T47D (cell line): ENCODE data around the gene JUNB.

ENCODE experiments used
- DNase-seq, 2 experiments: peaks; one replicate each; pipeline versions ENCODE4 v3.0.0 to v3.0.0-alpha.2; 2011 to 2012; ENCODE audit warnings: low read depth in 1 of 2, low spot score in 1 of 2
- JUND ChIP-seq: IDR thresholded peaks from 2 replicates; pipeline ENCODE4 v1.6.1; 2012; ENCODE audit warnings: low read depth
- in situ Hi-C: cut with HindIII; loops from 2 replicates; pipeline ENCODE4 v1.10.0; 2016; ENCODE audit warnings: low sequenced_read_pairs, low pct_unique_long_range_greater_than_20kb

Gene JUNB

GRCh38 chr19:12788042-12788681 lies 3.1 kb upstream of the JUNB start:
- in situ Hi-C loops: no loop called here
- no peak for DNase-seq
- TF ChIP-seq JUND: no peak

GRCh38 chr19:12788682-12789097 lies 2.6 kb upstream of the JUNB start:
- TF ChIP-seq JUND: no peak
- peak in 1 of 2 experiments; percentile 54 for DNase-seq
- in situ Hi-C loops: no loop called here

GRCh38 chr19:12789098-12789903 lies 2.0 kb upstream of the JUNB start:
- no peak for TF ChIP-seq JUND
- in situ Hi-C loops: no loop called here
- peak in 1 of 2 experiments; percentile 18 for DNase-seq

GRCh38 chr19:12789904-12790619 lies 1.2 kb upstream of the JUNB start:
- in situ Hi-C loops: no loop called here
- peak; percentile 81 to 94 for DNase-seq
- TF ChIP-seq JUND: no peak

- in situ Hi-C loops: no loop called here
- no peak for TF ChIP-seq JUND
Observed at GRCh38 chr19:12790628-12791344, 500 bp upstream of the JUNB start.

GRCh38 chr19:12792051-12792852 lies 966 bp downstream of the JUNB start:
- DNase-seq: peak in 1 of 2 experiments; percentile 73
- TF ChIP-seq JUND: no peak
- in situ Hi-C loops: no loop called here

More at GRCh38 chr19:12790628-12791344, 500 bp upstream of the JUNB start:
- no peak for DNase-seq

GRCh38 chr19:12792853-12793289 lies 1.6 kb downstream of the JUNB start:
- TF ChIP-seq JUND: no peak
- DNase-seq: no peak
- in situ Hi-C loops: no loop called here

GRCh38 chr19:12793290-12794195 lies 2.3 kb downstream of the JUNB start:
- peak; percentile 85 to 93 for DNase-seq
- in situ Hi-C loops: no loop called here
- no peak for TF ChIP-seq JUND

- no peak for TF ChIP-seq JUND
- no peak for DNase-seq
- in situ Hi-C loops: no loop called here
Observed at GRCh38 chr19:12794196-12794941, 3.1 kb downstream of the JUNB start.

- in situ Hi-C loops: no loop called here
- no peak for DNase-seq
Observed at GRCh38 chr19:12794971-12795381, 3.7 kb downstream of the JUNB start.

More at GRCh38 chr19:12794971-12795381, 3.7 kb downstream of the JUNB start:
- TF ChIP-seq JUND: no peak
